Caco-2 (cell line): ENCODE data around the gene CFAP68. TPM values are rescaled to one million over a fixed set of nuclear protein-coding genes. Genes with fewer than 3 reads are reported as not detected.

ENCODE experiments used
- BruUV-seq: library from RNA; stranded (reverse); fragments of 400-500 nt; replicated peaks from 2 replicates; lab custom pipeline; 2021; lab: Mats Ljungman, UMichigan
- CTCF ChIA-PET: fragments of 300-600 bp; sonication (Branson Sonifier 250); formaldehyde crosslinking; loops from one replicate; lab custom pipeline; 2022; ENCODE audit warnings: antibody characterized with exemption; lab: Charles Lee
- POLR2A ChIA-PET: fragments of 300-600 bp; sonication (Branson Sonifier 250); formaldehyde crosslinking; loops from one replicate; lab custom pipeline; 2022; ENCODE audit warnings: antibody characterized with exemption; lab: Charles Lee
- DNase-seq, 2 experiments: peaks; one replicate each; pipeline versions ENCODE4 v3.0.0 to v3.0.0-alpha.2; 2020 to 2022
- H3K27me3 ChIP-seq: replicated peaks from 2 replicates; pipeline ENCODE4 v1.6.0; 2011; ENCODE audit warnings: low read length; ENCODE audit not compliant: control insufficient read depth, insufficient read depth
- H3K36me3 ChIP-seq: 2 replicates; pipeline ENCODE4 v1.5.1; 2011; ENCODE audit warnings: low read length; ENCODE audit not compliant: control insufficient read depth, insufficient read depth
- H3K4me1 ChIP-seq: fragments of 250-450 bp; sonication (Bioruptor Pico); 2 replicates; pipeline ENCODE4 v1.5.1; 2020; ENCODE audit warnings: mild to moderate bottlenecking
- H3K4me3 ChIP-seq: 2 replicates; pipeline ENCODE4 v1.5.1; 2011; ENCODE audit warnings: low read depth, mild to moderate bottlenecking, control low read depth, low read length
- H3K9me3 ChIP-seq: fragments of 250-450 bp; sonication (Bioruptor Pico); 2 replicates; pipeline ENCODE4 v1.5.1; 2020; ENCODE audit warnings: mild to moderate bottlenecking, moderate library complexity
- H3K27ac Mint-ChIP-seq: one replicate; pipeline ENCODE4 v1.8.0; 2022; ENCODE audit warnings: mixed read lengths; ENCODE audit not compliant: unreplicated experiment
- H3K27me3 Mint-ChIP-seq: one replicate; pipeline ENCODE4 v1.8.0; 2022; ENCODE audit warnings: mixed read lengths; ENCODE audit not compliant: insufficient read depth, unreplicated experiment
- H3K36me3 Mint-ChIP-seq: one replicate; pipeline ENCODE4 v1.8.0; 2022; ENCODE audit warnings: mild to moderate bottlenecking, mixed read lengths; ENCODE audit not compliant: insufficient read depth, unreplicated experiment
- H3K4me1 Mint-ChIP-seq: one replicate; pipeline ENCODE4 v1.8.0; 2022; ENCODE audit warnings: low read depth, mixed read lengths; ENCODE audit not compliant: unreplicated experiment
- H3K4me3 Mint-ChIP-seq: one replicate; pipeline ENCODE4 v1.8.0; 2022; ENCODE audit warnings: mild to moderate bottlenecking, moderate library complexity, mixed read lengths; ENCODE audit not compliant: unreplicated experiment
- H3K9me3 Mint-ChIP-seq: one replicate; pipeline ENCODE4 v1.8.0; 2022; ENCODE audit warnings: mixed read lengths; ENCODE audit not compliant: unreplicated experiment
- CTCF ChIP-seq, 2 experiments: fragments of 200-600 bp in 1 of 2; IDR thresholded peaks; 1 replicate in 1 of 2; 2 replicates in 1 of 2; pipeline versions ENCODE4 v1.5.1 to v1.8.0; 2011 to 2022; ENCODE audit warnings: antibody characterized with exemption in 1 of 2, control low read depth in 1 of 2, inconsistent platforms in 1 of 2, low read depth in 1 of 2, low read length in 1 of 2, mild to moderate bottlenecking in 1 of 2, moderate library complexity in 1 of 2; ENCODE audit not compliant: insufficient read depth in 1 of 2, severe bottlenecking in 1 of 2, unreplicated experiment in 1 of 2
- intact Hi-C: fragments of 100-400 bp; cut with micrococcal nuclease; formaldehyde crosslinking; loops from one replicate; pipeline ENCODE4 v1.10.0; 2022; ENCODE audit not compliant: unreplicated experiment
- total RNA-seq: library from RNA; stranded (reverse); gene quantifications from 2 replicates; pipeline ENCODE4 v1.2.3, GENCODE V29; 2022

The CFAP68 gene
- total RNA-seq, 1 experiment from 2014 or later = 71.4 TPM

DNA sequence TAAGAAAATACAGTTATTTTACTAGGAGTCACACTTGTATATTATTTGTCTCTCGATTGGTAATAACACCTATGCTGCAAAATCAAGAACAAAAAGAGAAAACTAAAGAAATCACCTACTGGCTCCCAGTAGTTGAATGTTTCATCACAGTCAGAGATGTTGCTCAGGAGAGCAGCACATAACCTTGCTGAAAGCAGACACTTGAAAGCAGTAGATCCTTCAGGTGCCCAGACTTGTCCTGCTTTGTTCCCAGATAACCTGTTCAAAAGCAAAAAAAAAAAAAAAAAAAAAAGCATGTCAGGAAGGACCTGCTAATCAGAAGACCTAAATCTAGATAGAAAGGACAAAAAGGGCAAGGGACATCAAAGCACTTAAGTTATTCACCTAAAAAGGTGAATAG is 9.2 kb upstream of the CFAP68 start:
- Mint-ChIP-seq H3K27me3 (no peaks in the 10 kb centered on the region), H3K27ac (peak overlapping the region; percentile 53), H3K4me3 (peak overlapping the region; percentile 91), H3K9me3 (no peaks in the 10 kb centered on the region), H3K4me1 (peaks cover 16% of the 10 kb centered on the region), H3K36me3 (peaks cover 40% of the 10 kb centered on the region)
- Histone ChIP-seq H3K36me3 (no peaks in the 10 kb centered on the region), H3K4me1 (0 out of 2 replicates have a peak, but pooled peaks cover 3% of the 10 kb centered on the region), H3K27me3 (no peaks in the 10 kb centered on the region), H3K9me3 (no peaks in the 10 kb centered on the region), H3K4me3 (peak overlapping the region; percentile 94)
- ChIA-PET POLR2A (interaction anchor here (1.6 to 2.2 kb wide), 3 partner anchors 49 to 104 kb away, joined by 7 to 13 read pairs (median 9); partner anchors contain the start of genes C11orf52 and PPP2R1B), CTCF (interaction anchor here (0.6 to 2.6 kb wide), 16 partner anchors 10 to 320 kb away, joined by 3 to 31 read pairs (median 5); partner anchors contain the start of genes C11orf52 and PPP2R1B)
- no TSS peak for BruUV-seq
- no peak for DNase-seq
- intact Hi-C loops = loop anchor here (2.0 kb wide), 2 partner anchors 49 to 57 kb away; partner anchors contain the start of gene C11orf52
- no peak for TF ChIP-seq CTCF (IDR thresholded peaks at IDR 0.05; ENCODE audit: insufficient read depth in 1 of 2, low read depth in 1 of 2, low read length in 1 of 2, severe bottlenecking in 1 of 2, unreplicated experiment in 1 of 2)

DNA sequence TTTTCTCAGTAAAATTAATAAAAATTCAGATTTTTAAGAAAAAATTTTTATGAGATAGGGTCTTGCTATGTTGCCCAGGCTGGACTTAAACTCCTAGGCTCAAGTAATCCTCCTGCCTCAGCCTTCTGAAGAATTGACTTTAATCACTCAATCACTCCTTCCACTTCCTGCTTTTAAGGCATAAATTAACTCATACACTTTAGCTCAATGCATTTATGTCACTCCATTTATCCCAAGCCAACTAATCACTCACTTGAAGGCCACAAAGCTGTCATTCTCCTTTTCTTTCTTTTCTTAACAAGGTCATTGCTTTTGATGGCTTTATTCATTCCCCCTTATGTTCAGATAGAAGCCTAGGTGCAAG is 8.8 kb upstream of the CFAP68 start:
- peak overlapping the region; percentile 94 for H3K4me3 ChIP-seq
- no peak for TF ChIP-seq CTCF (IDR thresholded peaks at IDR 0.05; ENCODE audit: insufficient read depth in 1 of 2, low read depth in 1 of 2, low read length in 1 of 2, severe bottlenecking in 1 of 2, unreplicated experiment in 1 of 2)
- intact Hi-C loops = loop anchor here (2.0 kb wide), 2 partner anchors 48 to 56 kb away; partner anchors contain the start of gene C11orf52
- Mint-ChIP-seq H3K36me3 (peaks cover 38% of the 10 kb centered on the region), H3K27ac (peak overlapping the region; percentile 53), H3K4me1 (peaks cover 16% of the 10 kb centered on the region), H3K27me3 (no peaks in the 10 kb centered on the region), H3K9me3 (no peaks in the 10 kb centered on the region), H3K4me3 (peak overlapping the region; percentile 91)
- no peaks in the 10 kb centered on the region for H3K36me3 ChIP-seq
- DNase-seq = no peak
- no peaks in the 10 kb centered on the region for H3K27me3 ChIP-seq
- 0 out of 2 replicates have a peak, but pooled peaks cover 3% of the 10 kb centered on the region for H3K4me1 ChIP-seq
- ChIA-PET CTCF (interaction anchor here (0.6 to 2.6 kb wide), 16 partner anchors 10 to 320 kb away, joined by 3 to 31 read pairs (median 5); partner anchors contain the start of genes C11orf52 and PPP2R1B), POLR2A (interaction anchor here (1.6 to 2.2 kb wide), 3 partner anchors 48 to 104 kb away, joined by 7 to 13 read pairs (median 9); partner anchors contain the start of genes C11orf52 and PPP2R1B)
- no TSS peak for BruUV-seq
- no peaks in the 10 kb centered on the region for H3K9me3 ChIP-seq

- intact Hi-C loops = loop anchor here (1.0 to 2.0 kb wide), 3 partner anchors 8 to 56 kb away; partner anchors contain the start of genes C11orf52, CFAP68 and FDXACB1
Observed at GRCh38 chr11:111870886-111871692, 8.3 kb upstream of the CFAP68 start, which contains the start of gene ALG9. ALG9 (minus strand) TSS chr11:111871581; CDS start chr11:111871482, 99 bp downstream.

More at GRCh38 chr11:111870886-111871692, 8.3 kb upstream of the CFAP68 start, which contains the start of gene ALG9:
- CTCF ChIA-PET = interaction anchor here (0.6 to 2.6 kb wide), 19 partner anchors 9 to 321 kb away, joined by 3 to 31 read pairs (median 5); partner anchors contain the start of genes C11orf52 and PPP2R1B
- peak within 1 kb of the TSS; percentile 53 for H3K27ac Mint-ChIP-seq
- H3K4me3 ChIP-seq = peak within 1 kb of the TSS; percentile 94
- no peaks in the 10 kb centered on the region for H3K27me3 Mint-ChIP-seq
- H3K4me3 Mint-ChIP-seq = peak within 1 kb of the TSS; percentile 91
- H3K4me1 Mint-ChIP-seq = peaks cover 16% of the 10 kb centered on the region
- no peaks in the 10 kb centered on the region for H3K27me3 ChIP-seq
- 0 out of 2 replicates have a peak, but pooled peaks cover 3% of the 10 kb centered on the region for H3K4me1 ChIP-seq
- H3K36me3 ChIP-seq = no peaks in the 10 kb centered on the region
- no peaks in the 10 kb centered on the region for H3K9me3 Mint-ChIP-seq
- TSS peak; percentile 46 for BruUV-seq
- peak; percentile 89 to 94 for DNase-seq
- no peaks in the 10 kb centered on the region for H3K9me3 ChIP-seq
- TF ChIP-seq CTCF (IDR thresholded peaks at IDR 0.05; ENCODE audit: insufficient read depth in 1 of 2, low read depth in 1 of 2, low read length in 1 of 2, severe bottlenecking in 1 of 2, unreplicated experiment in 1 of 2) = peak; percentile 55 to 63
- POLR2A ChIA-PET = interaction anchor here (1.6 to 2.2 kb wide), 3 partner anchors 48 to 105 kb away, joined by 7 to 13 read pairs (median 9); partner anchors contain the start of genes C11orf52 and PPP2R1B
- peaks cover 38% of the 10 kb centered on the region for H3K36me3 Mint-ChIP-seq
